Measurements from ENCODE around the gene SP4. TPM values are rescaled to one million over a fixed set of nuclear protein-coding genes. Genes with fewer than 3 reads are reported as not detected.

SP4 gene
- polyA plus RNA-seq, 6 donors from 2014 or later = 7.8 to 14.3 (median 10.5) TPM

GRCh38 chr7:21543528-21544302 lies 115.8 kb downstream of the SP4 start:
- Mint-ChIP-seq H3K4me3 (peak overlapping the region in 7 of 8 donors; percentile 20 to 79 (median 60)), H3K4me1 (peaks cover 9 to 13% (median 11%) of the 10 kb centered on the region in 3 donors), H3K9me3 (no peaks in the 10 kb centered on the region), H3K27me3 (peaks cover 49 to 84% (median 70%) of the 10 kb centered on the region in 3 donors), H3K27ac (peak overlapping the region in 1 of 6 donors; percentile 47), H3K36me3 (no peaks in the 10 kb centered on the region)
- ATAC-seq (ENCODE audit: low read depth in 2 of 2) (no peak), DNase-seq (no peak)

- Mint-ChIP-seq H3K27ac (peak overlapping the region in 1 of 6 donors; percentile 47), H3K9me3 (no peaks in the 10 kb centered on the region), H3K4me1 (peaks cover 9 to 13% (median 11%) of the 10 kb centered on the region in 3 donors), H3K36me3 (no peaks in the 10 kb centered on the region), H3K27me3 (peaks cover 45 to 82% (median 68%) of the 10 kb centered on the region in 3 donors), H3K4me3 (peak overlapping the region in 4 of 8 donors; percentile 20 to 79 (median 46))
- no peak for DNase-seq
- ATAC-seq (ENCODE audit: low read depth in 2 of 2) = no peak
Measured at GRCh38 chr7:21544303-21544656, 116.4 kb downstream of the SP4 start.

GRCh38 chr7:21544715-21545114 lies 116.8 kb downstream of the SP4 start:
- DNase-seq = no peak
- no peaks in the 10 kb centered on the region for H3K36me3 Mint-ChIP-seq

GRCh38 chr7:21547501-21547900 lies 119.6 kb downstream of the SP4 start:
- Mint-ChIP-seq H3K9me3 (no peaks in the 10 kb centered on the region), H3K27ac (no peak overlapping the region), H3K4me1 (peaks cover 9 to 13% (median 11%) of the 10 kb centered on the region in 3 donors), H3K27me3 (peaks cover 36 to 73% (median 60%) of the 10 kb centered on the region in 3 donors), H3K36me3 (no peaks in the 10 kb centered on the region), H3K4me3 (no peak overlapping the region)
- DNase-seq = no peak
- no peak for ATAC-seq (ENCODE audit: low read depth in 2 of 2)

More at GRCh38 chr7:21544715-21545114, 116.8 kb downstream of the SP4 start:
- Mint-ChIP-seq H3K27me3 (peaks cover 47 to 79% (median 69%) of the 10 kb centered on the region in 3 donors), H3K9me3 (no peaks in the 10 kb centered on the region), H3K4me3 (no peak overlapping the region), H3K27ac (no peak overlapping the region), H3K4me1 (peaks cover 9 to 13% (median 11%) of the 10 kb centered on the region in 3 donors)
- ATAC-seq (ENCODE audit: low read depth in 2 of 2) = no peak

GRCh38 chr7:21548491-21548890 lies 120.6 kb downstream of the SP4 start:
- Mint-ChIP-seq H3K4me3 (no peak overlapping the region), H3K27me3 (peaks cover 34 to 67% (median 52%) of the 10 kb centered on the region in 3 donors), H3K27ac (no peak overlapping the region), H3K4me1 (peaks cover 3 to 7% (median 6%) of the 10 kb centered on the region in 3 donors), H3K36me3 (no peaks in the 10 kb centered on the region), H3K9me3 (no peaks in the 10 kb centered on the region)
- DNase-seq (no peak), ATAC-seq (ENCODE audit: low read depth in 2 of 2) (no peak)

- no peaks in the 10 kb centered on the region for H3K4me1 Mint-ChIP-seq
- DNase-seq (no peak), ATAC-seq (ENCODE audit: low read depth in 2 of 2) (no peak)
- H3K27ac Mint-ChIP-seq = no peak overlapping the region
- no peaks in the 10 kb centered on the region for H3K9me3 Mint-ChIP-seq
- H3K36me3 Mint-ChIP-seq = no peaks in the 10 kb centered on the region
- H3K27me3 Mint-ChIP-seq = peaks cover 23 to 57% (median 39%) of the 10 kb centered on the region in 3 donors
- H3K4me3 Mint-ChIP-seq = no peak overlapping the region
Measured at GRCh38 chr7:21550076-21550475, 122.2 kb downstream of the SP4 start.

- H3K36me3 Mint-ChIP-seq = no peaks in the 10 kb centered on the region
- no peaks in the 10 kb centered on the region for H3K9me3 Mint-ChIP-seq
- H3K4me1 Mint-ChIP-seq = no peaks in the 10 kb centered on the region
- DNase-seq = no peak
- no peak overlapping the region for H3K4me3 Mint-ChIP-seq
- peak overlapping the region in 1 of 6 donors; percentile 11 for H3K27ac Mint-ChIP-seq
- no peak for ATAC-seq (ENCODE audit: low read depth in 2 of 2)
- peaks cover 16 to 57% (median 37%) of the 10 kb centered on the region in 3 donors for H3K27me3 Mint-ChIP-seq
Measured at GRCh38 chr7:21550821-21551531, 123.1 kb downstream of the SP4 start.

GRCh38 chr7:21562385-21562784 lies 134.5 kb downstream of the SP4 start:
- no peaks in the 10 kb centered on the region for H3K4me1 Mint-ChIP-seq
- ATAC-seq (ENCODE audit: low read depth in 2 of 2) (no peak), DNase-seq (no peak)
- peaks cover 4 to 12% (median 6%) of the 10 kb centered on the region in 3 donors for H3K27me3 Mint-ChIP-seq
- H3K4me3 Mint-ChIP-seq = peak overlapping the region in 1 of 8 donors; percentile 14
- no peaks in the 10 kb centered on the region for H3K9me3 Mint-ChIP-seq
- H3K27ac Mint-ChIP-seq = peak overlapping the region in 1 of 6 donors; percentile 3
- H3K36me3 Mint-ChIP-seq = no peaks in the 10 kb centered on the region

Other genes starting within 250 kb of the SP4 start
- gene DNAH11, start 115.0 kb downstream of the SP4 start, polyA plus RNA-seq (ENCODE audit: low read depth in 6 of 6) = 1 to 10 TPM in 2 of 6 donors, under 1 TPM in 3, not detected in 1; 0.40 to 1.1 (median 0.72) TPM

Measured in naive B cell (primary cell).